Gastrocnemius medialis (tissue), 4 donors: ENCODE data around the gene STRA6. TPM values are rescaled to one million over a fixed set of nuclear protein-coding genes. Genes with fewer than 3 reads are reported as not detected.

Experiments
- ATAC-seq, 2 donors: fragments of 150-250 bp; one replicate each; pipeline ENCODE4 v1.9.1; 2016
- DNase-seq, 2 donors: peaks; one replicate each; pipeline ENCODE4 v3.0.0-alpha.2; 2019
- H3K27ac ChIP-seq, 4 donors: fragments of 200-600 bp; sonication (generic); 1 replicate in 1 of 4; 2 replicates in 3 of 4; pipeline ENCODE4 v1.5.1; 2016 to 2018; ENCODE audit warnings: mild to moderate bottlenecking in 2 of 4, moderate library complexity in 1 of 4
- H3K27me3 ChIP-seq, 3 donors: fragments of 200-600 bp; sonication (generic) in 2 of 3; 1 replicate in 1 of 3; 2 replicates in 2 of 3; pipeline versions ENCODE4 v1.5.1 to v1.6.0; 2016 to 2019; ENCODE audit warnings: mild to moderate bottlenecking in 1 of 3, moderate library complexity in 1 of 3
- H3K36me3 ChIP-seq, 2 donors: fragments of 200-600 bp; sonication (generic) in 1 of 2; one replicate each; pipeline ENCODE4 v1.5.1; 2017 to 2018
- H3K4me1 ChIP-seq, 2 donors: fragments of 200-600 bp; sonication (generic) in 1 of 2; one replicate each; pipeline ENCODE4 v1.5.1; 2016 to 2017; ENCODE audit warnings: mild to moderate bottlenecking in 2 of 2
- H3K4me3 ChIP-seq, 4 donors: fragments of 200-600 bp; sonication (generic) in 3 of 4; 1 replicate in 1 of 4; 2 replicates in 3 of 4; pipeline ENCODE4 v1.5.1; 2016 to 2019; ENCODE audit warnings: mild to moderate bottlenecking in 2 of 4
- H3K9me3 ChIP-seq, 3 donors: fragments of 200-600 bp; sonication (generic) in 2 of 3; 1 replicate in 1 of 3; 2 replicates in 2 of 3; pipeline ENCODE4 v1.5.1; 2016 to 2019
- CTCF ChIP-seq, 5 experiments: fragments of 450-650 bp in 3 of 5; fragments of 200-600 bp in 2 of 5; sonication (generic) in 2 of 5; IDR thresholded peaks in 4 of 5; conservative IDR thresholded peaks in 1 of 5; 1 replicate in 4 of 5; 2 replicates in 1 of 5; pipeline ENCODE4 v1.5.1; 2016 to 2019; ENCODE audit warnings: antibody characterized with exemption in 5 of 5, mild to moderate bottlenecking in 3 of 5, moderate library complexity in 3 of 5
- POLR2A ChIP-seq, 2 donors: fragments of 450-650 bp; IDR thresholded peaks; one replicate each; pipeline ENCODE4 v1.6.1; 2017; ENCODE audit warnings: antibody characterized with exemption in 2 of 2, mild to moderate bottlenecking in 2 of 2, moderate library complexity in 2 of 2
- in situ Hi-C, 4 donors: fragments of 200-750 bp; cut with MboI; loops; one replicate each; pipeline versions ENCODE4 v1.15.0 to v1.8.0; 2017; ENCODE audit warnings: low sequenced_read_pairs in 4 of 4
- intact Hi-C: fragments of 100-400 bp; cut with DNase I; formaldehyde crosslinking; loops from one replicate; pipeline ENCODE4 v1.15.1; 2023; ENCODE audit warnings: low total_unique reads
- total RNA-seq, 4 donors: library from RNA; depleted of rRNA; stranded (reverse); fragments of >200 nt; gene quantifications; one replicate each; pipeline versions ENCODE4 v1.1.0 to v1.2.3, GENCODE V29; 2016

The STRA6 gene
- total RNA-seq, 4 donors from 2014 or later = not detected

GRCh38 chr15:74196175-74196574 lies 6.4 kb downstream of the STRA6 start:
- no peak overlapping the region for H3K4me3 ChIP-seq
- no peak overlapping the region for H3K27ac ChIP-seq
- no peak for TF ChIP-seq POLR2A (IDR thresholded peaks at IDR 0.05)
- no peak for TF ChIP-seq CTCF (IDR thresholded peaks at IDR 0.05 in 4 of 5, conservative IDR thresholded peaks at IDR 0.05 in 1 of 5)
- intact Hi-C loops = no loop called here
- no peaks in the 10 kb centered on the region for H3K36me3 ChIP-seq
- ATAC-seq (no peak), DNase-seq (no peak)
- H3K4me1 ChIP-seq = peaks cover 0 to 2% of the 10 kb centered on the region in 2 donors
- no peaks in the 10 kb centered on the region for H3K27me3 ChIP-seq
- H3K9me3 ChIP-seq = no peaks in the 10 kb centered on the region
- in situ Hi-C loops = no loop called here

GRCh38 chr15:74194572-74195559 lies 7.7 kb downstream of the STRA6 start:
- no peak overlapping the region for H3K27ac ChIP-seq
- intact Hi-C loops = no loop called here
- H3K27me3 ChIP-seq = no peaks in the 10 kb centered on the region
- H3K9me3 ChIP-seq = no peaks in the 10 kb centered on the region
- H3K36me3 ChIP-seq = no peaks in the 10 kb centered on the region
- in situ Hi-C loops = no loop called here
- H3K4me1 ChIP-seq = no peaks in the 10 kb centered on the region
- H3K4me3 ChIP-seq = no peak overlapping the region
- no peak for TF ChIP-seq CTCF (IDR thresholded peaks at IDR 0.05 in 4 of 5, conservative IDR thresholded peaks at IDR 0.05 in 1 of 5)
- no peak for TF ChIP-seq POLR2A (IDR thresholded peaks at IDR 0.05)
- no peak for DNase-seq
- no peak for ATAC-seq

DNA sequence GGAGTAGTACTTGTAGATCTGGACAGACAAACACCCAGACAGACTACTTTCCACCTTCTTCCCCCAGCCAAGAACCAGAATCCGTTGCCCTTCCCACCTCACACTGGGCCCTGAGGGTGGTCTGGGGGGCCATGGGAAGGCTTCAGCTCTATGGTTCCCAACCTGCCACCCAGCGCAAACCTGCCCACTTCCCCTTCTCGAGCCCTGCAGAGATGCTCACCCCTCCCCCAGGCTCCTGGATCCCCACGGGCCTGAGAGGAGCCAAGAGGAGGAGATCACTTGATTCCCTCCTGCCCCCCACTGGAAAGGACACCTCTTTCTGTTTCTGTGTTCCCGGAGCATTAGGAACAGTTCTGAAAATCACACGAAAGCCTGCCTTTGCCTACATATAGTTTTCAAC lies 8.7 kb downstream of the STRA6 start:
- in situ Hi-C loops (no loop called here), intact Hi-C loops (no loop called here)
- Histone ChIP-seq H3K9me3 (no peaks in the 10 kb centered on the region), H3K4me3 (no peak overlapping the region), H3K27me3 (no peaks in the 10 kb centered on the region), H3K27ac (no peak overlapping the region), H3K36me3 (no peaks in the 10 kb centered on the region), H3K4me1 (no peaks in the 10 kb centered on the region)
- ATAC-seq (no peak), DNase-seq (no peak)
- TF ChIP-seq POLR2A (IDR thresholded peaks at IDR 0.05) (no peak), CTCF (IDR thresholded peaks at IDR 0.05 in 4 of 5, conservative IDR thresholded peaks at IDR 0.05 in 1 of 5) (no peak)

DNA sequence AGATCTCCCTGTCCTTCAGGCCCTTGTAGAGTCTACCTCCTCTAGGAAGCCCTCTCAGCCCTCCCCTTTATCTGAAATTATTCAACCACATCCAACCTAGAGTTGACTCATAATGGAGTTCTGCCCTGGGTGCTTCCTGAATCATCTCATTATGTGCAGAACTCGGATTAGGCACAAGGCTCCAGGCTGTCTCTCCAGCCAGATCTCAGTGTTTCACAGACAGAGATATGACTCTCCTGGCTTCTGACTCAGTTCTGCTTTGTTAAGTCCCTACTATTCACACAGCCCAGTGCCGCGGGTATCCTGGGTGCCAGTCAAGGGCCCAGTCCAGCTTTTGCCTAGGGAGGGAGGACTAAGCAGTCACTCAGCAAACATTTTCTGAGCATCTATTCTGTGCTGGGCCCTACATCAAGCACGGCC lies 9.3 kb downstream of the STRA6 start:
- DNase-seq (no peak), ATAC-seq (no peak)
- intact Hi-C loops (no loop called here), in situ Hi-C loops (no loop called here)
- H3K27ac ChIP-seq = no peak overlapping the region
- H3K4me1 ChIP-seq = no peaks in the 10 kb centered on the region
- TF ChIP-seq POLR2A (IDR thresholded peaks at IDR 0.05) (no peak), CTCF (IDR thresholded peaks at IDR 0.05 in 4 of 5, conservative IDR thresholded peaks at IDR 0.05 in 1 of 5) (no peak)
- no peaks in the 10 kb centered on the region for H3K36me3 ChIP-seq
- no peak overlapping the region for H3K4me3 ChIP-seq
- no peaks in the 10 kb centered on the region for H3K9me3 ChIP-seq
- no peaks in the 10 kb centered on the region for H3K27me3 ChIP-seq
